DMS53 (cell line): Measurements from ENCODE around the gene PRMT7.

ENCODE experiments used
- DNase-seq: peaks from one replicate; lab custom pipeline; 2025; lab: John Stamatoyannopoulos, UW

The PRMT7 gene

DNA sequence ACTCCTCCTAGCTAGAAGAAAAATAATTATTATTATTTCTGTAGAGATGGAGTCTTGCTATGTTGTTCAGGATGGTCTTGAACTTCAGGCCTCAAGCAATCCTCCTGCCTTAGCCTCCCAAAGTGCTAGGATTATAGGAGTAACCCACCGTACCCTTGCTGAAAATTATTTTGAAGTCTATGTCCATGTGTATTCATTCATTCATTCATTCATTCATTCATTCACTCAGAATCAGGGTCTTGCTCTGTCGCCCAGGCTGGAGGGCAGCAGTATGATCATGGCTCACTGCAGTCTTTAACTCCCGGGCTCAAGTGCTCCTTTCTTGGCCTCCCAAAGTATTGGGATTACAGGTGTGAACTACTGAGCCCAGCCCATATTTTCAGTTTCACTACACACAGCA, 4.2 kb upstream of the PRMT7 start:
- DNase-seq: no peak

- peak; percentile 15 for DNase-seq
These were observed 1.0 kb upstream of the PRMT7 start for GRCh38 chr16:68309799-68310198.

GRCh38 chr16:68310437-68310773, 414 bp upstream of the PRMT7 start:
- no peak for DNase-seq

DNA sequence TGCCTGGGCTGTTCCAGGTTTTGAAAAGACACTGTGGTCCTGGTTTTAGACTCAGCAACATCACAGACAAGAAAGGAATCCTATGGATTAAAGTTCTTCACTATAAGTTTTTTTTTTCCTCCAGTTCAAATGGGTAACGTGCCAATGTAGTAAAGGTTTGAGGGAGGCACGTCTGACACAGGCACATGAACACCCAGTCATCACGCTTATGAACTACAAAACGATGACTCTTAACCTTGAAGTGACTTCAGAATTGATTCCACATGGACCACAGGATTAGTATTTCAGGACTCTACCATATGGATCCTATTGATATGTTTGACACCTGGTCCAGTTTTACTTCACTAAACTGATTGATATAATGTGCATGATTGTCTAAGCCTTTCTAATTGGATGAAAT, 2.3 kb downstream of the PRMT7 start:
- no peak for DNase-seq

- DNase-seq: peak; percentile 38
These were observed 8.5 kb downstream of the PRMT7 start for GRCh38 chr16:68319185-68319908.

- DNase-seq: no peak
These were observed 13.5 kb downstream of the PRMT7 start for GRCh38 chr16:68324336-68324735.

DNA sequence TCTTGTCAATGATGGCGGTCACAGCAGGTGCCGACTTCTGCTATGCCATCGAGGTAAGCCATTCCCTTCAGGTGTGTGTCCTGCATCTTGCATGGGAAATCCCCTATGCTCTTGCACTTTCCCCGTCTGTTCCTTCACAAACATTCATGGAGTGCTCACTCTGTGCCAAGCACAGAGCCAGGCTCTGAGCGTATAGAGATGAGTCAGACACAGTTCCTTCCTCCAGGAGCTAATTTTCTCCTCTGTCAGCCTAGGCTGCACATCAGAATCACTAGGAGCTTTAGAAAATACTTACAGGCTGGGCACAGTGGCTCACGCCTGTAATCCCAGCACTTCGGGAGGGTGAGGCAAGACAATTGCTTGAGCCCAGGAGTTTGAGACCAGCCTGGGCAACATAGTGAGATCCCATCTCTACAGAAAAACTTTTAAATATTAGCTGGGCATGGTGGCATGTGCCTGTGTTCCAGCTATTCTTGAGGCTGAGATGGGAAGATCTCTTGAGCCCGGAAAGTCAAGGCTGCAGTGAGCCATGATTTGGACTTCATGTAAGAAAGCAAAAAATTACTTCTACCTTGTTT, 14.1 kb downstream of the PRMT7 start:
- no peak for DNase-seq

GRCh38 chr16:68328151-68328859, 17.5 kb downstream of the PRMT7 start:
- peak; percentile 90 for DNase-seq

DNA sequence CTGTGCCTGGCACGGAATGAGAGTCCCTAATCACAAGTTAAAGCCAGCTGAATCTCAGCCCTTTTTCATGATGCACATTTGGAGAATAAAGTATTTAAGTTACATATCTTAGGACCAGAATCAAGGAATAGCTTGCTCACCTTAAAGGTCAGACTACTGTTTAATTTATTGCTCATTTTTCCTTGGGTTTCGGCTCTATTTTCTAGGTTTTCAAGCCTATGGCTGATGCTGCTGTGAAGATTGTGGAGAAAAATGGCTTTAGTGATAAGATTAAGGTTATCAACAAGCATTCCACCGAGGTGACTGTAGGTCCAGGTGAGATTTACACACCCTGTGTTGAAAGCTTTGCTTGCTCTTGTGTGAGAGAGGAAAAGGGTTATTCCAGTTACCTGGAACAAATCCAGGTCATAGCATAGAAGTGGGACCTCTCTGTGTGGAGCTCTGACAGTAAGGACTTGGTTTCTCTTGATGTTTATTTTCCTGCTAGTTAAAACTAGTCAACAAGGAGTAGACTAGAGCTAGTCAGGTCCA, 18.1 kb downstream of the PRMT7 start:
- no peak for DNase-seq

- DNase-seq: no peak
These were observed 21.1 kb downstream of the PRMT7 start for GRCh38 chr16:68331879-68332410.

- DNase-seq: no peak
These were observed 21.7 kb downstream of the PRMT7 start for GRCh38 chr16:68332411-68333121.

DNA sequence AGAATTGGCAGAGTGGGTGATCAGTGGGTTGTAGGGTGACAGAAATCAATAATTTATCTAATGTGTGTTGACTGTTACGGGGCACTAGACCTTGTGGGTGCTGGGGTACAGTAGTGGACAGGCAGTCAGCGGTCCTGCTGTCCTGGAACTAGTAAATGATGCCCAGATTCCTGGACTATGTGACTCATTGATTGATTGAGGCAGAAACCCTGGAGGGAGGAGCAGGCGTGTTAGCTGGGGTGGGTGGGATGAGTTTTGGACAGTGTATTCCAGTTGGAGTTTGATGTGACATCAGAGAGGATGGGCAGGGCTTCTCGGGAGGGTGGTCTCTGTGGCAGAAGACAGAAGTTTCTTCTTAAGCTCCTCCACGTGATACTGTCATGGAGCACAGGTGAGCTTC, 24.4 kb downstream of the PRMT7 start:
- DNase-seq: no peak

DNA sequence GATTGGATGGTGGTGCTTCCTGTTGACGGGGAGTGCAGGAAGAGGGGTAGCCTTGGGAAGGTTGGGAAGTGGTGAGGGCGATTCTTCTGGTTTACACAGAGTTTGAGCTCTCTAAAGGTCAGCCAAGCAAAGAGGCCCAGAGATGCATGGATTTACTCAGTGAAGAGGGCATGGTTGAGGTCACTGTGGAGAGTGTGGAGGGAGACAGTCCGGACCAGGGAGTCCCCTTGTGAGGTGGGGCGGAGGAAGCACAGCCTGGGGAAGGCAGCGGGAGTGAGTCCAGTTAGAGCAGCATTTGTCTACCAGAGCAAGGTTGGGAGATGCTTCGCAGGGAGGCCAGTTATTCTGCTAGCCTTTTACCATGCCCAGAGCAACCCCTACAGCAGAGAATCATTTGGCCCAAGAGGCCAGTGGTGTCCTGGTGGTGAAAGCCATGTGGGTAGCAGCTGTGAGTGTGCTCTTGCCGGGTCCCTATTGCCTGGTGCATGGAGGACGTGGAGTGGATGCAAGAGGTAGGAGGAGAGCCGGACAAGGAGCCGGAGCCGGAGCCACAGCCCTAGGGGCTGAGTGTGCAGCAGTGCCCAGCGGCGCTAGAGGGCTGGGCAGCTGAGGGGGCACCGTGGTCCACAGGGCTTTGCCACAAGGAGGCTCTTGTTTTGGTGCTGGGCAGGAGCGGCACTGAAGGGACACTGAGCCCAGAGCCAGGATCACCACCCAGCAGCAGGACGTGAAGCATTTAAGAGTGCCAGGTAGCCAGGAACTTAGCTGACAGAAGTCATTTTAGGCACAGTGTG, 27.7 kb downstream of the PRMT7 start:
- DNase-seq: no peak

GRCh38 chr16:68339214-68339613, 28.4 kb downstream of the PRMT7 start:
- DNase-seq: no peak

- no peak for DNase-seq
These were observed 31.8 kb downstream of the PRMT7 start for GRCh38 chr16:68342620-68343019.

DNA sequence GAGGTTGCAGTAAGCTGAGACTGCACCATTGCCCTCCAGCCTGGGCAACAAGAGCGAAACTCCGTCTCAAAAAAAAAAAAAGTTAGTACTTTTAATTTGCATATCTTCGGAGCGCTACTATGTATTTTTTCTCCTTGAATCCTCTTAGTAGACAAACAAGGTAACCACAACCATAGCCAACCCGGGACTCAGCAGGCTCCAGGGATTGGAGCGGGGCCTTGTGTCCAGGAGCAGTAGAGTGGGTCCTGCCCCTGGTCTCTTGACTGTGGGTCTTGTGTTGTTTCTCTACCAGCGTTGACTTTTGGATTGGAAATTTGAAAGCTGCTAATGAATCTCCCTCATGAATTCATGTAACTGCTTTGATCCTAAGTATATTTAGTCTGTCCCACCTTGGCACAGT, 32.3 kb downstream of the PRMT7 start:
- no peak for DNase-seq

DNA sequence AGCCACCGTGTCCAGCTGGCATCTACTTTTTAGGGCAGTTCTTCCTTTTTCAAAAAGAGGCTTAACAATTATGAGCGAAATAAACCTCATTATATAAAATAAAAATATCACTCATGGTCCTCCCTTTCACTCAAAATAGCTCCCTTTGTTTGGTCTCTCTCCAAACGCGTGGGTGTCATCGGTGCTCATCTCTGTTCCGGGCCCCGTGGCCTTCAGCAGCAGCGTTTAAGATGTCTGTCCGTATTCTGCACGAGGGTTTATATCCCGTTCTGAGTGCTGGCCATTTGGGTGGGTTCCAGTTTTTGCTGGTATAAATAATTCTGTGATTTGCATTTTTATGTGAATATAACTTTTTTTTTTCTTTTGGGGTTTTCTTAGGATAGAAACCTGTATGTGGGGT, 33.4 kb downstream of the PRMT7 start:
- DNase-seq: no peak

GRCh38 chr16:68345351-68345810, 34.6 kb downstream of the PRMT7 start:
- no peak for DNase-seq

DNA sequence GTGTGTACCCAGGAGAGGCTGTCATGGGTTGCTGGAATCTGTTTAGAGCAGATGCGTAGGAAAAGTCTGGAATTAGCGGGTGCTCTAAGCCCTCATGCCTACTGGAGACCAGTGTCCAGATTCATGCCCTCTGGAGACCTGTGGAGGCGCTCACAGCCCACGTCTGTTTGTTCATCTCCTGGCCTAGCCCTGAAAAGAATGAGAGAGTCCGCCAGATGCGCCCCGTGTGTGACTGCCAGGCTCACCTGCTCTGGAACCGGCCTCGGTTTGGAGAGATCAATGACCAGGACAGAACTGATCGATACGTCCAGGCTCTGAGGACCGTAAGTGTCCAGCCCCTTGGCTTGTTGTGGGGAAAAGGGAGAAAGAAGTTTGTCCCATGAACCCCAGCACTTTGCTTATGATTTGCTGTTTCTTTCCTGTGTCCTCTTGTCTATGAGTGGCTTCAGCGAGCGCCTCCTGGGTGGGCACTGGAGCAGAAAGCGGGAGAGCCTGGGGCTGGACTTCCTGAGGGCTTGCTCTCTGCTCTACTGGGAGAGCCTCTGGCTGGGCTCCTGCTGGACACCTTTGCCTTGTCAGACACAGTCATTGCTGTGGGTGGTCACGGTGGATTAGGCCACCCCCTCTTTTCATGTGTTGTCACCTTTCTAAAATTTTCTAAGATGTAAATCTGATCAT, 35.3 kb downstream of the PRMT7 start:
- DNase-seq: peak; percentile 10

DNA sequence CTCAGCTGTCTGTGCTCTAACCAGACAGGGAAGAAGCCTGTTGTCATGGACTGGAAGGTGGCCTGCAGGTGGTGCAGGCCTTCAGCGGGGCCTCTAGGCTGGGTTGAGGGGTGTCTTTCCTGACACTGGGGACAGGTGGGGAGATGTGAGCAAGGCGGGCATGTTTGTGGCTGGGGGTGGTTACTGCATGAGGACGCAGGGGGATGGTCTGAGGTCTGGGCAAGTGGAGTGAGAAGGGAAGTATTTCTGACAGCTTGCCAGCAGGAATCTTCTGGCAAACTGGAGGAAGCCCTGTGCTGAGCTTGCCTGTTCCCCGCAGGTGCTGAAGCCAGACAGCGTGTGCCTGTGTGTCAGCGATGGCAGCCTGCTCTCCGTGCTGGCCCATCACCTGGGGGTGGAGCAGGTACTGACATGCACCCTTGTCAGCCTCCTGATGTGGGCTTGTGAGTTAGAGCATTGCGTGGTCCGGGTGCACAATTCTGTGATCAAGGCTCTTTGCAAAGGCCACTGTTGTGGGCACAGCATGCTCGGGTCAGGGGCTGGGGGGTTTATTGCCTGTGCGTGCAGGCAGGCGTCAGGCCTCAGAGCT, 36.2 kb downstream of the PRMT7 start:
- DNase-seq: no peak
